Caco-2 (cell line): Measurements from ENCODE around the gene PTPRB. TPM values are rescaled to one million over a fixed set of nuclear protein-coding genes. Genes with fewer than 3 reads are reported as not detected.

Experiments
- BruUV-seq: library from RNA; stranded (reverse); fragments of 400-500 nt; replicated peaks from 2 replicates; lab custom pipeline; 2021; lab: Mats Ljungman, UMichigan
- CTCF ChIA-PET: fragments of 300-600 bp; sonication (Branson Sonifier 250); formaldehyde crosslinking; loops from one replicate; lab custom pipeline; 2022; ENCODE audit warnings: antibody characterized with exemption; lab: Charles Lee
- POLR2A ChIA-PET: fragments of 300-600 bp; sonication (Branson Sonifier 250); formaldehyde crosslinking; loops from one replicate; lab custom pipeline; 2022; ENCODE audit warnings: antibody characterized with exemption; lab: Charles Lee
- DNase-seq, 2 experiments: peaks; one replicate each; pipeline versions ENCODE4 v3.0.0 to v3.0.0-alpha.2; 2020 to 2022
- H3K27me3 ChIP-seq: replicated peaks from 2 replicates; pipeline ENCODE4 v1.6.0; 2011; ENCODE audit warnings: low read length; ENCODE audit not compliant: control insufficient read depth, insufficient read depth
- H3K36me3 ChIP-seq: 2 replicates; pipeline ENCODE4 v1.5.1; 2011; ENCODE audit warnings: low read length; ENCODE audit not compliant: control insufficient read depth, insufficient read depth
- H3K4me1 ChIP-seq: fragments of 250-450 bp; sonication (Bioruptor Pico); 2 replicates; pipeline ENCODE4 v1.5.1; 2020; ENCODE audit warnings: mild to moderate bottlenecking
- H3K4me3 ChIP-seq: 2 replicates; pipeline ENCODE4 v1.5.1; 2011; ENCODE audit warnings: low read depth, mild to moderate bottlenecking, control low read depth, low read length
- H3K9me3 ChIP-seq: fragments of 250-450 bp; sonication (Bioruptor Pico); 2 replicates; pipeline ENCODE4 v1.5.1; 2020; ENCODE audit warnings: mild to moderate bottlenecking, moderate library complexity
- H3K27ac Mint-ChIP-seq: one replicate; pipeline ENCODE4 v1.8.0; 2022; ENCODE audit warnings: mixed read lengths; ENCODE audit not compliant: unreplicated experiment
- H3K27me3 Mint-ChIP-seq: one replicate; pipeline ENCODE4 v1.8.0; 2022; ENCODE audit warnings: mixed read lengths; ENCODE audit not compliant: insufficient read depth, unreplicated experiment
- H3K36me3 Mint-ChIP-seq: one replicate; pipeline ENCODE4 v1.8.0; 2022; ENCODE audit warnings: mild to moderate bottlenecking, mixed read lengths; ENCODE audit not compliant: insufficient read depth, unreplicated experiment
- H3K4me1 Mint-ChIP-seq: one replicate; pipeline ENCODE4 v1.8.0; 2022; ENCODE audit warnings: low read depth, mixed read lengths; ENCODE audit not compliant: unreplicated experiment
- H3K4me3 Mint-ChIP-seq: one replicate; pipeline ENCODE4 v1.8.0; 2022; ENCODE audit warnings: mild to moderate bottlenecking, moderate library complexity, mixed read lengths; ENCODE audit not compliant: unreplicated experiment
- H3K9me3 Mint-ChIP-seq: one replicate; pipeline ENCODE4 v1.8.0; 2022; ENCODE audit warnings: mixed read lengths; ENCODE audit not compliant: unreplicated experiment
- CTCF ChIP-seq, 2 experiments: fragments of 200-600 bp in 1 of 2; IDR thresholded peaks; 1 replicate in 1 of 2; 2 replicates in 1 of 2; pipeline versions ENCODE4 v1.5.1 to v1.8.0; 2011 to 2022; ENCODE audit warnings: antibody characterized with exemption in 1 of 2, control low read depth in 1 of 2, inconsistent platforms in 1 of 2, low read depth in 1 of 2, low read length in 1 of 2, mild to moderate bottlenecking in 1 of 2, moderate library complexity in 1 of 2; ENCODE audit not compliant: insufficient read depth in 1 of 2, severe bottlenecking in 1 of 2, unreplicated experiment in 1 of 2
- intact Hi-C: fragments of 100-400 bp; cut with micrococcal nuclease; formaldehyde crosslinking; loops from one replicate; pipeline ENCODE4 v1.10.0; 2022; ENCODE audit not compliant: unreplicated experiment
- total RNA-seq: library from RNA; stranded (reverse); gene quantifications from 2 replicates; pipeline ENCODE4 v1.2.3, GENCODE V29; 2022

Gene PTPRB
- total RNA-seq, 1 experiment from 2014 or later: 0.73 TPM

GRCh38 chr12:70639535-70639934 lies 2.3 kb upstream of the PTPRB start:
- Mint-ChIP-seq H3K4me1 (no peaks in the 10 kb centered on the region), H3K36me3 (no peaks in the 10 kb centered on the region)
- CTCF ChIA-PET: no interaction called here

DNA sequence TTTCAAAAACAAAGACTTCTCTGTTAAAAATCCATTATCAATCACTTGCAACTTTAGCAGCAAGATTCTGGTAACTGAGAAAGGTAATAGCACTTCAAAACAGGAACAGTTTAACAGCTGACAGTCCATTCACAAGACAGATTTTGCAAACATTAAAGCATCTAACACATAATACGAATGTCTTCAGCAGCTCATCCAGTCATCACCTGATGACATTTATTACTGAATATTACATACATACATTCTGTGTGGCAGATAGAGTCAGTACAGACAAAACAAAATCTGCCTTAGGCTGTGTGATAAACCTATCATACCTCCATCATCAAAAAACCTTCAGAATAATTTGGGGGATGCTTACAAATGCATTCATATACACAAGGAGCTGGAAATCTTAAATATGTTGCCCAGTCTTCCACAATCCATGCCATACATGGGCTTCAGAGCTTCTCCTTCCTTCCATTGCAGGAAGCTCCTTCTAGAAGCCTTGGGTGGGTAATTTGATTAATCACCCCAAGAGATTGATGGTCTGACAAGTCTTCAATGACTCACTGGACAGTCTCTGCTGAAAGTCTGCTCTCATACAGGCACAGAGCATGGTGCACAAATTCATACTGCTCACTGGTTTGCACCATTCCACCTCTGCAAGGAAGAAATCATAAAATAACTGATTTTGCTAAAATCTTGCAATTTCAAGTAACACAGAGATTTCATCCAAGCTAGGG lies 1.6 kb upstream of the PTPRB start:
- CTCF ChIA-PET: interaction anchor here (0.6 kb wide), 1 partner anchor 19 kb away, joined by 3 read pairs; no protein-coding TSS in a partner anchor
- no peak overlapping the region for H3K4me3 ChIP-seq
- POLR2A ChIA-PET: no interaction called here
- Mint-ChIP-seq H3K36me3 (no peaks in the 10 kb centered on the region), H3K4me3 (no peak overlapping the region), H3K27ac (no peak overlapping the region), H3K9me3 (no peaks in the 10 kb centered on the region), H3K4me1 (no peaks in the 10 kb centered on the region), H3K27me3 (no peaks in the 10 kb centered on the region)
- H3K9me3 ChIP-seq: no peaks in the 10 kb centered on the region
- intact Hi-C loops: no loop called here
- H3K36me3 ChIP-seq: no peaks in the 10 kb centered on the region
- H3K4me1 ChIP-seq: no peaks in the 10 kb centered on the region
- H3K27me3 ChIP-seq: no peaks in the 10 kb centered on the region
- BruUV-seq: no TSS peak
- TF ChIP-seq CTCF (IDR thresholded peaks at IDR 0.05; ENCODE audit: insufficient read depth in 1 of 2, low read depth in 1 of 2, low read length in 1 of 2, severe bottlenecking in 1 of 2, unreplicated experiment in 1 of 2): no peak
- DNase-seq: no peak

More at GRCh38 chr12:70639535-70639934, 2.3 kb upstream of the PTPRB start:
- no peaks in the 10 kb centered on the region for H3K9me3 ChIP-seq
- no peaks in the 10 kb centered on the region for H3K36me3 ChIP-seq
- no peaks in the 10 kb centered on the region for H3K27me3 Mint-ChIP-seq
- DNase-seq: no peak
- no peaks in the 10 kb centered on the region for H3K9me3 Mint-ChIP-seq
- intact Hi-C loops: no loop called here
- no peak overlapping the region for H3K27ac Mint-ChIP-seq
- H3K4me1 ChIP-seq: no peaks in the 10 kb centered on the region
- H3K4me3 ChIP-seq: no peak overlapping the region
- H3K27me3 ChIP-seq: no peaks in the 10 kb centered on the region
- no peak for TF ChIP-seq CTCF (IDR thresholded peaks at IDR 0.05; ENCODE audit: insufficient read depth in 1 of 2, low read depth in 1 of 2, low read length in 1 of 2, severe bottlenecking in 1 of 2, unreplicated experiment in 1 of 2)
- no TSS peak for BruUV-seq
- POLR2A ChIA-PET: no interaction called here
- no peak overlapping the region for H3K4me3 Mint-ChIP-seq

DNA sequence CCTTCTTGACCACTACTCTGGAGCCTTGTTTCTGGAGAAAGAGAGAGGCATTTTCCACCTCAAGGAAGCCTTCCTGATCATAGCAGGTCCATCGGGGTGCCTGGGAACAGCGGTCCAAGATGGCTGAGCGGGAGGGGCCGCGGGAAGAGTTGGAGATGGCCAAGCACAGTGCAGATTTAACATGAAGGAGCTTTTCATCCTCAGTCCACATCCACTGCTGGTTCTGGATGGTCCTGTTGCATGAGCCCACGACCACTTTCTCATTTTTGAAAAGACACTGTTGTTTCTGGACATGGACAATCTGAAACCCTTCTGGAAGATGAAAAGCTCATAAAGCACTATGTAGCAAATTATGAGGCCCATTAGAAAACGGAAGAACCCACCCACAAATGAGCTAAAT lies 1.5 kb downstream of the PTPRB start:
- Mint-ChIP-seq H3K27ac (no peak overlapping the region), H3K9me3 (no peaks in the 10 kb centered on the region), H3K36me3 (no peaks in the 10 kb centered on the region), H3K27me3 (no peaks in the 10 kb centered on the region), H3K4me1 (no peaks in the 10 kb centered on the region), H3K4me3 (no peak overlapping the region)
- intact Hi-C loops: no loop called here
- no peak for TF ChIP-seq CTCF (IDR thresholded peaks at IDR 0.05; ENCODE audit: insufficient read depth in 1 of 2, low read depth in 1 of 2, low read length in 1 of 2, severe bottlenecking in 1 of 2, unreplicated experiment in 1 of 2)
- no TSS peak for BruUV-seq
- Histone ChIP-seq H3K4me1 (no peaks in the 10 kb centered on the region), H3K27me3 (no peaks in the 10 kb centered on the region), H3K9me3 (no peaks in the 10 kb centered on the region), H3K4me3 (no peak overlapping the region), H3K36me3 (no peaks in the 10 kb centered on the region)
- ChIA-PET CTCF (no interaction called here), POLR2A (interaction anchor here (0.5 kb wide), 1 partner anchor 141 kb away, joined by 7 read pairs; no protein-coding TSS in a partner anchor)
- DNase-seq: no peak
